AG04449 (cell line): ENCODE data around the gene OSGIN1.

Experiments
- CTCF ChIA-PET: fragments of 350-600 bp; formaldehyde crosslinking; extraction: SDS; loops from one replicate; lab custom pipeline; 2021; ENCODE audit warnings: antibody characterized with exemption; lab: Yijun Ruan, JAX
- POLR2A ChIA-PET: fragments of 400-600, 350-600 bp; formaldehyde crosslinking; extraction: SDS; loops from one replicate; lab custom pipeline; 2020; ENCODE audit warnings: antibody characterized with exemption, inconsistent platforms; lab: Yijun Ruan, JAX
- DNase-seq: peaks from one replicate; pipeline ENCODE4 v3.0.0-alpha.2; 2010; ENCODE audit warnings: low read depth, low spot score
- H3K4me3 ChIP-seq: 2 replicates; pipeline ENCODE4 v1.5.1; 2011; ENCODE audit warnings: low read depth, mild to moderate bottlenecking, control low read depth, low read length
- TF ChIP-seq, protein P1 (sequence below): IDR thresholded peaks from one replicate; pipeline ENCODE4 v1.5.1; 2011; ENCODE audit warnings: mild to moderate bottlenecking, moderate library complexity, low read length, control low read depth, inconsistent platforms; ENCODE audit not compliant: insufficient read depth; ENCODE audit errors: missing control alignments

Gene OSGIN1

DNA sequence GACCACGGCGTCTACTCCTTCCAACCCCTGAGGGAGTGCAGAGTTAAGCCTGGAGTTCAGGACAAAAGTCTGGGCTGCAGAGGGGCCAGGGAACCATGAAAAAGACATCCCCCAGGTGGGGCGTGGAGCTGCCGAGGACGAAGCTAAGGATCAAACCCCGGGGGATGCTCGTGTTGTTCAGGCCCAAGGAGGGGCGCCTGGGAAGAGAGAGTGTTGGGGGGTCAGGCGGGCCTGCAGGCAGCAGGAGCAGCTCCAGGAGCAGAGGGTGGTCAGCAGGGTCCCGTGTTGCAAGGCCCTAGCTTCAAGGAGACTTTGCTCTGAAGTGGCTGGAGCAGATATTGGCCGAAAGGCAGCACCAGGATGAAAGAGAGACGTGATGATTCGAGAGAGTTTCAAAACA, 41.7 kb downstream of the OSGIN1 start:
- no peak for DNase-seq
- TF ChIP-seq, protein P1, sequence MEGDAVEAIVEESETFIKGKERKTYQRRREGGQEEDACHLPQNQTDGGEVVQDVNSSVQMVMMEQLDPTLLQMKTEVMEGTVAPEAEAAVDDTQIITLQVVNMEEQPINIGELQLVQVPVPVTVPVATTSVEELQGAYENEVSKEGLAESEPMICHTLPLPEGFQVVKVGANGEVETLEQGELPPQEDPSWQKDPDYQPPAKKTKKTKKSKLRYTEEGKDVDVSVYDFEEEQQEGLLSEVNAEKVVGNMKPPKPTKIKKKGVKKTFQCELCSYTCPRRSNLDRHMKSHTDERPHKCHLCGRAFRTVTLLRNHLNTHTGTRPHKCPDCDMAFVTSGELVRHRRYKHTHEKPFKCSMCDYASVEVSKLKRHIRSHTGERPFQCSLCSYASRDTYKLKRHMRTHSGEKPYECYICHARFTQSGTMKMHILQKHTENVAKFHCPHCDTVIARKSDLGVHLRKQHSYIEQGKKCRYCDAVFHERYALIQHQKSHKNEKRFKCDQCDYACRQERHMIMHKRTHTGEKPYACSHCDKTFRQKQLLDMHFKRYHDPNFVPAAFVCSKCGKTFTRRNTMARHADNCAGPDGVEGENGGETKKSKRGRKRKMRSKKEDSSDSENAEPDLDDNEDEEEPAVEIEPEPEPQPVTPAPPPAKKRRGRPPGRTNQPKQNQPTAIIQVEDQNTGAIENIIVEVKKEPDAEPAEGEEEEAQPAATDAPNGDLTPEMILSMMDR = no peak
- ChIA-PET CTCF (interaction anchor here (1.1 to 4.0 kb wide), 8 partner anchors 19 to 282 kb away, joined by 3 to 21 read pairs (median 5); no protein-coding TSS in a partner anchor), POLR2A (no interaction called here)
- no peak overlapping the region for H3K4me3 ChIP-seq

DNA sequence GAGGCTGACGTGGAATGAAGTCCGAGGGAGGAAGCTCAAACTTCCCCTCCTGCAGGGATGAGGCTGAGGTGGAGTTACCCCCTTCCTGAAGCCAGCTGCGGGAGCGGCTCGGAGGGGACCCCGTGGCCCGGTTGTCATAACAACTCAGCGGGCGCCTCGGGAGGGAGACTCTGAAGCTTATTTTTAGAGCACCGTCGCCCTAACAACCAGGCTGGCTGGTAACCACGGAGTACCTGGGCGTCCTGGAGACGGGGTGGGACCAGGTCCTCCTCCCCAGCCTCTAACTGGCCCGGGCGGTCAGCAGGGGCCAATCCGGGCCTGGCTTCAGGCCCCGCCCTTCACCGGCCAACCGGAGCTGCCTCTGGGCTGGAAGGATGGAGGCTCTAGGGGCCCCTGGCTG, 42.7 kb downstream of the OSGIN1 start:
- no peak for DNase-seq
- TF ChIP-seq, protein P1 = no peak
- ChIA-PET CTCF (interaction anchor here (1.0 to 4.0 kb wide), 4 partner anchors 11 to 70 kb away, joined by 4 to 21 read pairs (median 4); no protein-coding TSS in a partner anchor), POLR2A (no interaction called here)
- no peak overlapping the region for H3K4me3 ChIP-seq

DNA sequence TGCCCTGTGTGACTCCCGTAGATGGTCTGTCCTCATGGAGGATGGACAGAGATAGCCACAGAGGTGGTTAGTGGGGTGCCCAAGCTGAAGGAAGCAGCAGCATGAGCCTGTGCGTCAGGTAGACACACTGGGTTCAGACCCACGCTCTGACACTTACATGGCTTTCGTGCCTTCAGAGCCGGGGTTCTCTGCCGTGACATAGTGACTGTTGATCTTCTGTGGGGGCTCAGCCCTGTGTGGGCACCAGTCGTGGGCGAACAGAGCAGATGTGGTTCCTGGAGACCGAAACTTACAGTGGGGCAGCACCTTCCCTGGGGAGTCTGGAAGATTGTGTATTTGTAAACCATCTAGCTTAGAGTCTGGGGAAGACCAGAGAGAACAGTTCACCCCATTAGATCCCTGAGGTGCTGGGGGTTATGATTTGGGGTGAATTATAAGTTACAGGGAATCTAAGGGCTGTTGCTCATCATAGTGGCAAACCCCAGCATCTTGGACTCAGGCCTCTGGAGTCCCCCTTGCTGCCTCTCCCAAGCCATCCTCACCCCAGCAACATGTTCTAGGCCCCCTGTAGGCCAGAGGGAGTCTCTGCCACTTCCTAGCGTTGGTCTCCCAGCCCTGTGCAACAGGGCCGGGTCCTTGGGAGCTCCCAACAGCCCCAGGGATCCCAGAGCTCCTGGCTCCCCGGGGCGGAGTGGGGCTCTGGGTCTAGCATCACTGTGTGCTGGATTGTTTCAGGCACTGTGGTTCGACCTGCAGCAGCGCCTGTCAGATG, 43.6 kb downstream of the OSGIN1 start:
- TF ChIP-seq, protein P1 = no peak
- ChIA-PET CTCF (interaction anchor here (0.6 to 1.8 kb wide), 2 partner anchors 40 to 63 kb away, joined by 3 to 5 read pairs; no protein-coding TSS in a partner anchor), POLR2A (no interaction called here)
- no peak overlapping the region for H3K4me3 ChIP-seq
- DNase-seq = no peak

DNA sequence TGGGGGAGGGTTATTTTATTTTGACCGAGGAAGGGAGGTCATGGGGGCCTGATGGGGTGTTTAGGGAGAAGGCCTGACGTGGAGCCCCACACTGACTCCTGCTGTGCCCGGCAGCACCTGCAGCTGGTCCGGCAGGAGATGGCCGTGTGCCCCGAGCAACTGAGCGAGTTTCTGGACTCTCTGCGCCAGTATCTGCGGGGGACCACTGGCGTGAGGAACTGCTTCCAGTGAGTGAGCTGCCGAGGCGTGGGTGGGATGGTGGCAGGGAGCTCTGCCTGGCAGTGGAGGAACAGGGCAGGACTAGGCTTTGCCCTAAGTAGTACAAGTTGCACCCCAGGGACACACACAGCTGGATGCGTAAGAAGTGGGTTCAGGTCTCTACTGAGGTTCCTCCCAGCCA, 45.1 kb downstream of the OSGIN1 start:
- TF ChIP-seq, protein P1 = no peak
- CTCF ChIA-PET = interaction anchor here (0.9 kb wide), 1 partner anchor 68 kb away, joined by 5 read pairs; no protein-coding TSS in a partner anchor

DNA sequence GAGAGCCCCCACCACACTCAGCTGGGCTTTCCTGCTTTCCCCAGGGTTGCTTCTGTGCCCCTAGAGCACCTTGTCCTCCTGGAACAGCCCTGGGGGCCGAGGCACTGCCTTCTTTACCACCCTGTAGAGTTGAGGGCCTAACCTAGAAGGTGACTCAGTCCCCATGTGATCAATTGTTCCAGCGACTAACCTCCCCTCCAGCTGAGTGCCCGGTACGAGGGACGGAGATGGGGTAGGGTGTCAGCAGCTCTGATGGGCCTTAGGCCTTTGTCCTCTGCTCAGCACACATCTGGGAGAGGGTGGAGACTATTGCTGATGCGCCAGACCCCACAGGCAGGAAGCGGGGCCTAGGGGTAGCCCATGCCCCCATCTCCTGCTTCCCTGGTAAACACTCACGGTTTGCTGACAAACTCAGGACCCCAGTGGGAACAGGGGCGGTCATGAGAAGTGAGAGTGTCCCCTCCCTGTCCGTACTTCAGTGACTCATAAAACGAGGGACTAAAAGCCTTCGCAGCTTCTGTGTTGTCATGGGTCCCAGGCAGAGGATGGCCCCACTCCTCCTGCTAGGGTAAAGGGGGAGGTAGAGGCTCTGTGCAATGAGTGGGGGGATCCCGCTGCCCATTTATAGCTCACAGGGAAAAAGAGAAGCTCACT, 48.1 kb downstream of the OSGIN1 start:
- TF ChIP-seq, protein P1 = no peak
- POLR2A ChIA-PET = no interaction called here
- CTCF ChIA-PET = no interaction called here
- no peak for DNase-seq
- no peak overlapping the region for H3K4me3 ChIP-seq

More for the DNA sequence above, 45.1 kb downstream of the OSGIN1 start:
- POLR2A ChIA-PET = no interaction called here
- H3K4me3 ChIP-seq = no peak overlapping the region
- no peak for DNase-seq

DNA sequence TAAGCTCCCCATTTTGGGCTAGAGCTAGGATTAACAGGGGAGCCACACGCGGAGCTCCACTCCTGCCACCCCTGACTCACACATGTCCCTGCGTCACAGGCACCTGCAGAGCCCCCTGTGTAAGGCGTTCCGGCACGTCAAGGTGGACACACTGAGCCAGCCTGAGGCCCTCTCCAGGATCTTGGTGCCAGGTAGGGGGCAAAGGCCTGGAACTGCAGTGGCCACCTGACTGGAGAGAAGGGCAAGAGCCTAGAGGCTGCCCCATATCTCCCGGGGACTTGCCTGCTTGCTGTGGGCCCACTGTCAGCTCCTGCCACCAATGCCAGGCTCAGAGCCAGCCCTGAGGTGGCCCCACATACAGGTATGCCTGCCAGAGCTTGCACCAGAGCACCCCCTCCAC, 48.7 kb downstream of the OSGIN1 start:
- TF ChIP-seq, protein P1 = no peak
- CTCF ChIA-PET = no interaction called here
- POLR2A ChIA-PET = no interaction called here
- no peak for DNase-seq
- no peak overlapping the region for H3K4me3 ChIP-seq
